Upper lobe of right lung (tissue), 1 donor: Measurements from ENCODE around the gene PLEKHN1. TPM values are rescaled to one million over a fixed set of nuclear protein-coding genes. Genes with fewer than 3 reads are reported as not detected.

ENCODE experiments used
- ATAC-seq: fragments of 200-7000 bp; cut with Tn5 transposase; one replicate; pipeline ENCODE4 v1.9.1; 2020; ENCODE audit warnings: mild to moderate bottlenecking, moderate library complexity
- DNase-seq: peaks from one replicate; pipeline ENCODE4 v3.0.0-alpha.2; 2020
- H3K27ac ChIP-seq: fragments of 200-600 bp; one replicate; pipeline ENCODE4 v1.8.0; 2022
- H3K27me3 ChIP-seq: fragments of 200-600 bp; one replicate; pipeline ENCODE4 v1.8.0; 2022; ENCODE audit warnings: mild to moderate bottlenecking
- H3K36me3 ChIP-seq: fragments of 200-600 bp; one replicate; pipeline ENCODE4 v1.8.0; 2022
- H3K4me1 ChIP-seq: fragments of 200-600 bp; one replicate; pipeline ENCODE4 v1.8.0; 2022
- H3K4me3 ChIP-seq: fragments of 200-600 bp; one replicate; pipeline ENCODE4 v1.8.0; 2022; ENCODE audit warnings: mild to moderate bottlenecking
- H3K9me3 ChIP-seq: fragments of 200-600 bp; one replicate; pipeline ENCODE4 v1.8.0; 2022
- CTCF ChIP-seq: fragments of 200-600 bp; IDR thresholded peaks from one replicate; pipeline ENCODE4 v1.8.0; 2022; ENCODE audit warnings: antibody characterized with exemption
- intact Hi-C: fragments of 100-400 bp; cut with DNase I; formaldehyde crosslinking; loops from one replicate; pipeline ENCODE4 v1.11.0; 2022
- total RNA-seq: library from RNA; stranded (reverse); fragmentation: NEBNext Ultra II Directional; extraction: Animal tissue kit (Norgen Biotek cat#: 25700); gene quantifications from one replicate; pipeline ENCODE4 v1.2.1, GENCODE V29; 2021
- donor health status: DM: no; HTN: yes; CAD: no; lungs with severe emphysema.

Gene PLEKHN1
- total RNA-seq, 1 donor from 2014 or later = 2.1 TPM

- intact Hi-C loops = loop anchor here (10.0 kb wide), 1 partner anchor 65 kb away; no protein-coding TSS in a partner anchor
- ATAC-seq = no peak
Observed at GRCh38 chr1:969260-969855, 3.1 kb downstream of the PLEKHN1 start.

GRCh38 chr1:970242-970972, 4.1 kb downstream of the PLEKHN1 start:
- TF ChIP-seq CTCF = no peak
- no peak overlapping the region for H3K4me3 ChIP-seq
- intact Hi-C loops = no loop called here
- no peaks in the 10 kb centered on the region for H3K36me3 ChIP-seq
- ATAC-seq (no peak), DNase-seq (no peak)
- H3K9me3 ChIP-seq = no peaks in the 10 kb centered on the region
- H3K27ac ChIP-seq = no peak overlapping the region
- H3K4me1 ChIP-seq = peaks cover 12% of the 10 kb centered on the region
- H3K27me3 ChIP-seq = peaks cover 33% of the 10 kb centered on the region

More at GRCh38 chr1:969260-969855, 3.1 kb downstream of the PLEKHN1 start:
- Histone ChIP-seq H3K36me3 (no peaks in the 10 kb centered on the region), H3K27ac (no peak overlapping the region), H3K4me1 (peaks cover 12% of the 10 kb centered on the region), H3K27me3 (peaks cover 28% of the 10 kb centered on the region), H3K4me3 (no peak overlapping the region), H3K9me3 (no peaks in the 10 kb centered on the region)
- no peak for TF ChIP-seq CTCF
- no peak for DNase-seq

GRCh38 chr1:970973-971730, 4.9 kb downstream of the PLEKHN1 start:
- H3K27me3 ChIP-seq = peaks cover 40% of the 10 kb centered on the region

GRCh38 chr1:971751-972506, 5.6 kb downstream of the PLEKHN1 start:
- Histone ChIP-seq H3K36me3 (no peaks in the 10 kb centered on the region), H3K27ac (no peak overlapping the region), H3K4me1 (peaks cover 11% of the 10 kb centered on the region), H3K4me3 (no peak overlapping the region), H3K27me3 (peaks cover 43% of the 10 kb centered on the region), H3K9me3 (no peaks in the 10 kb centered on the region)
- DNase-seq (no peak), ATAC-seq (no peak)
- intact Hi-C loops = no loop called here
- no peak for TF ChIP-seq CTCF

More at GRCh38 chr1:970973-971730, 4.9 kb downstream of the PLEKHN1 start:
- peaks cover 12% of the 10 kb centered on the region for H3K4me1 ChIP-seq
- intact Hi-C loops = no loop called here
- no peak overlapping the region for H3K27ac ChIP-seq
- DNase-seq = no peak
- TF ChIP-seq CTCF = no peak
- H3K4me3 ChIP-seq = no peak overlapping the region
- no peak for ATAC-seq
- H3K9me3 ChIP-seq = no peaks in the 10 kb centered on the region
- no peaks in the 10 kb centered on the region for H3K36me3 ChIP-seq

- H3K4me1 ChIP-seq = peaks cover 7% of the 10 kb centered on the region
- intact Hi-C loops = no loop called here
- no peak for TF ChIP-seq CTCF
- peaks cover 43% of the 10 kb centered on the region for H3K27me3 ChIP-seq
- ATAC-seq = no peak
- no peaks in the 10 kb centered on the region for H3K36me3 ChIP-seq
- no peak for DNase-seq
- H3K4me3 ChIP-seq = no peak overlapping the region
- H3K9me3 ChIP-seq = no peaks in the 10 kb centered on the region
- H3K27ac ChIP-seq = no peak overlapping the region
Observed at GRCh38 chr1:972726-973458, 6.6 kb downstream of the PLEKHN1 start.
